Mucosa of descending colon (tissue), 3 donors: ENCODE data around the gene ACSS1. TPM values are rescaled to one million over a fixed set of nuclear protein-coding genes. Genes with fewer than 3 reads are reported as not detected.

Experiments
- ATAC-seq: fragments of 200-7000 bp; cut with Tn5 transposase; one replicate; pipeline ENCODE4 v1.9.1; 2020; ENCODE audit warnings: mild to moderate bottlenecking, moderate library complexity
- DNase-seq, 3 donors: peaks; one replicate each; pipeline ENCODE4 v3.0.0-alpha.2; 2020
- H3K36me3 ChIP-seq: fragments of 200-600 bp; one replicate; pipeline ENCODE4 v1.8.0; 2021; ENCODE audit warnings: low read depth, mild to moderate bottlenecking
- H3K4me1 ChIP-seq: fragments of 200-600 bp; one replicate; pipeline ENCODE4 v1.8.0; 2021; ENCODE audit warnings: low read depth, mild to moderate bottlenecking
- H3K4me3 ChIP-seq: fragments of 200-600 bp; one replicate; pipeline ENCODE4 v1.8.0; 2021; ENCODE audit warnings: mild to moderate bottlenecking
- H3K9me3 ChIP-seq: fragments of 200-600 bp; one replicate; pipeline ENCODE4 v1.8.0; 2021; ENCODE audit warnings: mild to moderate bottlenecking
- CTCF ChIP-seq: fragments of 200-600 bp; IDR thresholded peaks from one replicate; pipeline ENCODE4 v1.8.0; 2022; ENCODE audit warnings: antibody characterized with exemption, mild to moderate bottlenecking
- intact Hi-C, 2 donors: fragments of 100-400 bp; cut with DNase I in 1 of 2; cut with micrococcal nuclease in 1 of 2; formaldehyde crosslinking; loops; one replicate each; pipeline versions ENCODE4 v1.11.0 to v1.11.1; 2022; cut with DNase I, micrococcal nuclease
- total RNA-seq, 3 donors: library from RNA; stranded (reverse); fragmentation: NEBNext Ultra II Directional in 2 of 3; extraction: Animal tissue kit (Norgen Biotek cat#: 25700) in 2 of 3; gene quantifications; one replicate each; pipeline versions ENCODE4 v1.2.1 to v1.2.4, GENCODE V29; 2021 to 2023
- donor health status: DM: no; HTN: no; CAD: no; lungs with moderate emphysema.
- donor health status: DM: no; HTN: no; CAD: no.
- donor health status: DM: no; HTN: yes; CAD: no.

The ACSS1 gene
- total RNA-seq, 3 donors from 2014 or later, result 29.8 to 37.9 (median 36.9) TPM

GRCh38 chr20:25032478-25033264 is 25.3 kb downstream of the ACSS1 start:
- peaks cover 31% of the 10 kb centered on the region for H3K4me1 ChIP-seq
- no peak for TF ChIP-seq CTCF
- H3K36me3 ChIP-seq, result no peaks in the 10 kb centered on the region
- no peak overlapping the region for H3K4me3 ChIP-seq
- intact Hi-C loops, result no loop called here
- peak; percentile 63 to 67 (median 64) for DNase-seq
- no peaks in the 10 kb centered on the region for H3K9me3 ChIP-seq
- ATAC-seq, result peak; percentile 63

GRCh38 chr20:25032065-25032477 is 25.9 kb downstream of the ACSS1 start:
- Histone ChIP-seq H3K36me3 (no peaks in the 10 kb centered on the region), H3K9me3 (no peaks in the 10 kb centered on the region), H3K4me1 (peaks cover 27% of the 10 kb centered on the region), H3K4me3 (no peak overlapping the region)
- ATAC-seq, result no peak
- peak in 1 of 3 donors; percentile 41 for DNase-seq
- no peak for TF ChIP-seq CTCF
- intact Hi-C loops, result no loop called here

- Histone ChIP-seq H3K4me1 (peaks cover 19% of the 10 kb centered on the region), H3K36me3 (no peaks in the 10 kb centered on the region), H3K9me3 (no peaks in the 10 kb centered on the region), H3K4me3 (no peak overlapping the region)
- DNase-seq (no peak), ATAC-seq (no peak)
- no peak for TF ChIP-seq CTCF
- intact Hi-C loops, result no loop called here
Observed at GRCh38 chr20:25031241-25031640, 26.7 kb downstream of the ACSS1 start.

GRCh38 chr20:25030649-25031207 is 27.2 kb downstream of the ACSS1 start:
- intact Hi-C loops, result no loop called here
- TF ChIP-seq CTCF, result no peak
- Histone ChIP-seq H3K36me3 (no peaks in the 10 kb centered on the region), H3K4me3 (no peak overlapping the region), H3K4me1 (peaks cover 14% of the 10 kb centered on the region), H3K9me3 (no peaks in the 10 kb centered on the region)
- ATAC-seq (no peak), DNase-seq (peak in 1 of 3 donors; percentile 37)

- intact Hi-C loops, result no loop called here
- no peak for TF ChIP-seq CTCF
- Histone ChIP-seq H3K9me3 (no peaks in the 10 kb centered on the region), H3K4me1 (peaks cover 12% of the 10 kb centered on the region), H3K4me3 (no peak overlapping the region), H3K36me3 (no peaks in the 10 kb centered on the region)
- DNase-seq (peak in 1 of 3 donors; percentile 12), ATAC-seq (no peak)
Observed at GRCh38 chr20:25030007-25030648, 27.8 kb downstream of the ACSS1 start.
